Left ventricle myocardium superior (tissue), 1 donor: ENCODE results near the gene MSRB1. TPM values are rescaled to one million over a fixed set of nuclear protein-coding genes. Genes with fewer than 3 reads are reported as not detected.

Experiments
- ATAC-seq: fragments of 200-7000 bp; cut with Tn5 transposase; one replicate; pipeline ENCODE4 v1.9.1; 2020; ENCODE audit warnings: mild to moderate bottlenecking, moderate library complexity
- DNase-seq: peaks from one replicate; pipeline ENCODE4 v3.0.0-alpha.2; 2020
- intact Hi-C: fragments of 100-400 bp; cut with micrococcal nuclease; formaldehyde crosslinking; loops from one replicate; pipeline ENCODE4 v1.11.0; 2022
- total RNA-seq: library from RNA; stranded (reverse); fragmentation: NEBNext Ultra II Directional; extraction: Animal tissue kit (Norgen Biotek cat#: 25700); gene quantifications from one replicate; pipeline ENCODE4 v1.2.1, GENCODE V29; 2021
- donor health status: DM: no; HTN: yes; CAD: no; lungs with severe emphysema.

Gene MSRB1
- total RNA-seq, 1 donor from 2014 or later: 25.9 TPM

DNA sequence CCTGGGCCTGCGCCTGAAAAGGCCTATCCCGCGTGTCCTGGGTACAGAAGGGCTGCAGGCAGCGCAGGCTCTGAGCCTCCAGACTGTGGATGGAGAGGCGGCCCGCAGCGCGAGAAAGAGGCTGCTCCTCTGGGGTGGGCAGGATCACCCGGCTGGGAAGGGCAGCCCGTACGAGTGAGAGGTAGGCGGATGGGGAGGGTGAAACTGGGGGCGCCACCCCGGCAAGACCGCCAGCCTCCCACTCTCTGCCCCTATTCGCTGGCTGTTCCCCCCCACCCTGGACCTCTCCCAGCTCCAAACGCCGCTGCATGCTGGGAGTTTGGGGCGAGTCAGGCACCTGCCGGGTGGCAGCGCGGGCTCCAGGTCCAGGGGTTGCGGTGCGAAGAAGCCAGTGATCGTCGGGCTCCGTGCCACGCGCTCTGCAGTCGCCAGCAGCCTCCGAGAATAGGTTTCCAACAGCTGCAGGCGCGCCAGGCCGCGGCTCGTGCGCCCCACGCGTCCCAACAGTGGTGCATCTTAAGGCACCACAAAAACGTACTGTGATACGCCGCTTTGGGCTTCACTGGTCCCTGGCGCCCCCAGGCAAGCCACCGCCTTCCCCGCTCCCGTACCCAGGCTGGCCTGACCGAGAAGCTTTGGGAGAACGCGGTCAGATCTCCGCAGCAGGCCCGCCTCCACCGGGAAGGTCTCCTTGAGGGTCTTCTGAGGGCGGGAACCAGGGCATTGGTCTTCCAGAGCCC lies 37.2 kb upstream of the MSRB1 start:
- intact Hi-C loops: no loop called here
- DNase-seq (peak; percentile 62), ATAC-seq (no peak)

DNA sequence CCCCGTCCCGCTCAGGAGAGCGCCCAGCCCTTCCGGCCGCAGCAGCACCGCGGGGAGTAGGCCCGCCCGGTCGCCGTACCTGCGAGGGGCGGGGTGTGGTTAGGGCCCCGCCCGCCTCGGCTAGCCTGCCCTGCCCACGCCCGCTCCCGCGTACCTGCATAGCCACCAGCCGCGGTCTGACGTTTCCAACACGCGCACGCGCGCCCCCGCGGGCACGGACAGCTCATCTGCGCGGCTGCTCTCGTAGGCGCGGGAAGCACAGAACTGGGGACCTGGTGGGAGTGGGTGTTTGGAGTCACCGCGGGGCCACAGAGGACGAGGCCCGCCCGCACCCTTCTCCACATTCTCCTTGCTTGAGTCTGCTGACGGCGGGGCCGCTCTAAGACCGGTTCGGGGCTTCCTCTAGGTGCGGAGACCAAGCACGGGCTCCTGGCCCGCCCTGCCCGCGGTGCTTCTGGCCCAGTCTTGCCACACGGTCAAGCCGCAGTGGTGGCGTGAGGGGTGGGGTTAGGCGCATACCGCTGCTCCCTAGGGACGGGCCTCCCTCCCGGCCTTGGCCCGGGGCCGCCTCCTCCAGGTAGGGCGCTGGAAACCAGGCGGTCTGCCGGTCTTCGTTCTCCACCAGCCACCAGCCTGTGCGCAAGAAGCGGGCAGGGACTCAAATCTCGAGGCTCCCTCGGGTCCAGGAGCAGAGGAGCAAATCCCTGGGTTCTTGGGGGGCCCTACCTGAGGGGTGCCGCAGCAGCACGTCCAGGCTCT lies 36.5 kb upstream of the MSRB1 start:
- intact Hi-C loops: no loop called here
- DNase-seq (no peak), ATAC-seq (no peak)

DNA sequence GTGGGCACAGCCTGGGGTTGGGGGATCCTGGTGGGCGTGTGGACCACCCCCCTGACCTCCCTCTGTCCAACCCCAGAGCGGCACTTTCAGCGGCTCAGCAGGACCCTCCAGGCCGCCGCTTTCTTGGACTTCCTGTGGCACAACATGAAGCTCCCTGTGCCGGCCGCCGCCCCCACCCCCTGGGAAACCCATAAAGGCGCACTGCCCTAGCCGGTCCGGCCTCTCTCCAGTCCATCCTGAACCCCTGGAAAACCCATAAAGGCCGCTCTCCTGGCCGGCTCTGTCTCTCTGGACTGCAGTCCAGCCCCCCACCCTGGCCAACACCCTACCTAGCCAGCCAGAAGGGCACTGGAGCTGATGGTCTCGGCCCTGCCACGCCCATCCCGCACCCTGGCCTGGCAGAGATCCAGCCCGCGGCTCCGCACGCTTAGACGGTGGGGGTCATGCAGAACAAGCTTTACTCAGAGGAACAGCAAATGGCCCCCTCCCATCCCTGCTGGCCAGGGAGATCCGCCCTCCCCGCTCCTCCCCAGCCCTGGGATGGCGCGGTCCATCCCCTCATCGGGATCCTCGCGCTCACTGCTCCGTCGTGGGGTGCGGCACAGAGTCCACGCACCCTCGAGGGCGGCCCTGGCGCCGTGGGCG lies 35.6 kb upstream of the MSRB1 start:
- ATAC-seq (no peak), DNase-seq (no peak)
- intact Hi-C loops: no loop called here

DNA sequence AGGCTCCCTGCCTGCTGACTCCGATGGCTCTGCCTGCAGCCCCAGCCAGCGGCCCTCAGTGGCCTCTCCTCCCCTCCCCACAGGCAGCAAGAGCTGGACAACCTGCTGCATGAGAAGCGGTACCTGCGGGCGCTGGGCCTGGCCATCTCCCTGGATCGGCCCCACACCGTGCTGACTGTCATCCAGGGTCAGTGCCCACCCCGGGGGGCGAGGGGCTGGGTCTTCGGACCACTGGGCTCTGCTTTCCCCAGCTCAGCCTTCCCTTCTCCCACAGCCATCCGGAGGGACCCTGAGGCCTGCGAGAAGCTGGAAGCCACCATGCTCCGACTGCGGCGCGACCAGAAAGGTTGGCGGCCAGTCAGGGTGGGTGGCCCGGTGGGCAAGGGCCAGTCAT lies 34.9 kb upstream of the MSRB1 start:
- intact Hi-C loops: no loop called here
- no peak for DNase-seq
- ATAC-seq: no peak

DNA sequence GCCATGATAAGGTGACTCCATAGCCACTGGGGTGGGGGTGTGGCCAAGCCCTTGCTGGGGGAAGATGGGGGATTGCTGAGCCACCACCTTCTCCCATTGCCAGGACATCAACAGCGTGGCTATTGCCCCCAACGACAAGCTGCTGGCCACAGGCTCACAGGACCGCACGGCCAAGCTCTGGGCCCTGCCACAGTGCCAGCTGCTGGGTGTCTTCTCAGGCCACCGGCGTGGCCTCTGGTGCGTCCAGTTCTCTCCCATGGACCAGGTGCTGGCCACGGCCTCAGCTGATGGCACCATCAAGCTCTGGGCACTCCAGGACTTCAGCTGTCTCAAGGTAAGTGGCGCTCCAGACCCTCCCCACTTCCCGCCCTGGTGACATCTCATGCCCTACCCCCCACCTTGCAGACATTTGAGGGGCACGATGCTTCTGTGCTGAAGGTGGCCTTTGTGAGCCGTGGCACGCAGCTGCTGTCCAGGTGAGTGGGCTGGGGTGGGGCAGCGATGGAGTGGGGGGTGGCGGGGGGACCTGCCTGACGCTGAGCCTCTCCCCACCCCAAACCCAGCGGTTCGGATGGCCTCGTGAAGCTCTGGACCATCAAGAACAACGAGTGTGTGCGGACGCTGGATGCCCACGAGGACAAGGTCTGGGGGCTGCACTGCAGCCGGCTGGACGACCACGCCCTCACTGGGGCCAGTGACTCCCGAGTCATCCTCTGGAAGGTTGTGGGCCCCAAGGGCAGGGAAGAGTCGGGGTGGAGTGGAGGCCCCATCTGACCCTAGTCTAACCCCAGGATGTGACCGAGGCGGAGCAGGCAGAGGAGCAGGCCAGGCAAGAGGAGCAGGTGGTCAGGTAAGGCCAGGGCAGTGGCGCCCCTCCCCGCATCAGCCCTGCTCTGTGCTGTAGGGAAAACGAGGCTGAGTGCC lies 34.2 kb upstream of the MSRB1 start:
- ATAC-seq (no peak), DNase-seq (no peak)
- intact Hi-C loops: no loop called here

DNA sequence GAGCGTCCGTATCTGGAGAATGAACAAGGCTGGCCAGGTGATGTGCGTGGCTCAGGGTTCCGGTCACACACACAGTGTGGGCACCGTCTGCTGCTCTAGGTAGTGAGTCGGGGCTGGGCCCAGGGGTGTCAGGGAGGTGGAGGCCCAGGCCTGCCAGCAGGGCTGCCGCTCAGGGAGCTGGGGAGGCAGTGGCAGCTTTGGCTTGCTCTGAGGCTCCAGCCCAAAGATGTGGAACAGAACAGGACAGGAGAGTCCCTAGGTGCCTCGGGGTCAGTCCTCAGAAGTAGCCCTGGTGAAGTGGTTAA lies 33.2 kb upstream of the MSRB1 start:
- intact Hi-C loops: no loop called here
- ATAC-seq (no peak), DNase-seq (no peak)

DNA sequence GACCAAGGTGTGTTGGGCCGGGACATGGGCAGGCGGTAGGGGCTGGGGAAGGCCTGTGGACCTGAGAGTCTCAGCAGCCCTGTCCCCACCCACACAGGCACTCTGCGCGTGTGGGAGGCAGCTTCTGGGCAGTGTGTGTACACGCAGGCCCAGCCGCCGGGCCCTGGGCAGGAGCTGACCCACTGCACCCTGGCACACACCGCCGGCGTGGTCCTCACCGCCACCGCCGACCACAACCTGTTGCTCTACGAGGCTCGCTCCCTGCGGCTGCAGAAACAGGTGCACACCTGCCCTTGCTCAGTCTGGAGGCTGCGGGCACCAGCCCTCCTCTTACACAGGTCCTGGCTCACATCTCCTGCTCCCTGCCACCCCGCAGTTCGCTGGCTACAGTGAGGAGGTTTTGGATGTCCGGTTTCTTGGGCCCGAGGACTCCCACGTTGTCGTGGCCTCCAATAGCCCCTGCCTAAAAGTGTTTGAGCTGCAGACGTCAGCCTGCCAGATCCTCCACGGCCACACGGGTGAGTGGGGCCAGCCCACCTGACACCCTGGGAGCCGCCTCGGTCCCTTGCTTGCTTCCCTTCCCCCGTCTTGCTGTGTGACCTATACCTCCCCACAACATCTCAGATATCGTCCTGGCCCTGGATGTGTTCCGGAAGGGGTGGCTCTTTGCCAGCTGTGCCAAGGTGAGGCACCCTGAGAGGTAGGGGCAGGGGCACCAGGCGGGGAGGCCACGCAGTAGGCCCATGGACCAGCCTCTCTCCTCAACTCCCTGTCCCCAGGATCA lies 32.6 kb upstream of the MSRB1 start:
- ATAC-seq (no peak), DNase-seq (no peak)
- intact Hi-C loops: no loop called here

DNA sequence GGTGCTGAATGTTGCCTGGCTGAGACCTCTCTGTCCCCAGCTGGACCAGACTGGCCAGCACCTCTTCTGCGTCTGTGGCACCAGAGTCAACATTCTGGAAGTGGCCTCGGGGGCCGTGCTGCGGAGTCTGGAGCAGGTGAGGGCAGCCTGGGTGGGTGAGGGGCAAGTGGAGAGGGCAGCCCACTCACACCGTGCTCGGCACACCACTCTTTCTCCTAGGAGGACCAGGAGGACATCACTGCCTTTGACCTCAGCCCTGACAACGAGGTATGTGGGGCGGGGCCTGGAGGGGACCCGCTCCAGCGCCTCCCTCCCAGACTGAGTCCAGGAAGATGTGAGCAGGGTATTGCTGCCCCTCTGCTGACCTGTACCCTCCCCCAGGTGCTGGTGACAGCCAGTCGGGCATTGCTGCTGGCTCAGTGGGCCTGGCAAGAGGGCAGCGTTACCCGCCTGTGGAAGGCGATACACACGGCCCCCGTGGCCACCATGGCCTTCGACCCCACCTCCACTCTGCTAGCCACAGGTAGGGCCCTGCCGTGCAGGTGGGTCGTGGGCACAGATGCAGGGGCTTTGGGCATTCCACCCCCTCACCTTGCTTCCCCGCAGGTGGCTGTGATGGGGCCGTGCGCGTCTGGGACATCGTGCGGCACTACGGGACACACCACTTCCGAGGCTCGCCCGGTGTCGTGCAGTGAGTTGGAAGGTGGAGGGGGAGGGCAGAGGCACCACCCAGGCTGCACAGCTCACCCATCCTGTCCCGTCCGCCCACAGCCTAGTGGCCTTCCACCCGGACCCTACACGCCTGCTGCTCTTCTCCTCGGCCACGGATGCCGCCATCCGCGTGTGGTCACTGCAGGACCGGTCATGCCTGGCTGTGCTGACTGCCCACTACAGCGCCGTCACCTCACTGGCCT lies 31.4 kb upstream of the MSRB1 start:
- intact Hi-C loops: no loop called here
- no peak for DNase-seq
- ATAC-seq: no peak

DNA sequence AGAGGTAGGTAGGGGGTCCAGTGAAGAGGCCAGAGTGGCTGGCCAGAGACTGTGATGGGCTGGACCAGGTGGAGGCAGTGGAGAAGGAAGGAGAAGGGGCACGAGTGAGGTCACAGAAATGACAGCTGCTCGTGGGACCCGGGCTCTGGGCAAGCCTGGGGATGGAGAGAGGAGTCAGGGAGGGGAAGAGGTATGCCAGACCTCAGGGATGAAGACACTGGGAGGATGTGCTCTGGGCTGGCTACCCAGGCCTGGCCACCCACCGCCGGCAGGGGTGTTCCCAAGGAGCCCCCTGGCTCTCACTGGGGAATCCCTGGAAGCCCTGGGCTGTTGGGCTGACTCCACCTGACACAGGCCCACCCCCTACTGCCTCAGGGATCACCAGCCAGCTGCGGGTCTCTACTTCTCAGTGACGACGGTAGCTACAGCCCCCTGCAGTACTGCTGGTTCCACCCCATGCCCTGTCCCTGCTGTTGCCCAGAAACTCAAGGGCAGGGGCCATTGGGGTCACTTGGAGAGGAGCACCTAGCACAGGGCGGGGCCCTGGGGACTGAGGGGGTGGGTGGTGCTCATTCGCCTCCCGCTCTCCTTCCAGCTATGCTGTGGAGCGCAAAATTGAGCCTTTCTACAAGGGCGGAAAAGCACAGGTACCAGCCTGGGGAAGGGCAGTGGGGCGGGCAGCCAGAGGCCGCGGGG lies 30.6 kb upstream of the MSRB1 start:
- DNase-seq: no peak
- intact Hi-C loops: no loop called here
- ATAC-seq: no peak

DNA sequence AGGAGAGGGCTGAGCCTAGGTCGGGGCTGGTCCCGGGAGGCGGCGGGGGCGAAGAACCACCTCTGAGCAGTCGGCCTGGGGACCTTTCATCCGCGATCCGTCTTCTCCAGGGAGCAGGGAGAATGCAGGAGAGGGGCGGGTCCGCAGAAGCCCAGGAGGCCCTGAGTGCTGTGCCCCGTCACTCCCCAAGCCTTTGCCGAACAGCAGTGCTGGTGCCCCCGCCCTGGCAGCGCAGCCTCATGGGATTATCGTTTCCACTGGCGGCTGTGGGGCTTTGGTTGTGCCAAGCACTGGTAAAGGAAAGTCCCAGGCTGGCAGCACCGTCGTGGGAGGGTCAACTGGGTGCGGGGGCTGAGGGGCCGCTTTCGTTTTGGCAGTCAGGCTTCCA lies 29.5 kb upstream of the MSRB1 start:
- intact Hi-C loops: no loop called here
- no peak for DNase-seq
- ATAC-seq: no peak

DNA sequence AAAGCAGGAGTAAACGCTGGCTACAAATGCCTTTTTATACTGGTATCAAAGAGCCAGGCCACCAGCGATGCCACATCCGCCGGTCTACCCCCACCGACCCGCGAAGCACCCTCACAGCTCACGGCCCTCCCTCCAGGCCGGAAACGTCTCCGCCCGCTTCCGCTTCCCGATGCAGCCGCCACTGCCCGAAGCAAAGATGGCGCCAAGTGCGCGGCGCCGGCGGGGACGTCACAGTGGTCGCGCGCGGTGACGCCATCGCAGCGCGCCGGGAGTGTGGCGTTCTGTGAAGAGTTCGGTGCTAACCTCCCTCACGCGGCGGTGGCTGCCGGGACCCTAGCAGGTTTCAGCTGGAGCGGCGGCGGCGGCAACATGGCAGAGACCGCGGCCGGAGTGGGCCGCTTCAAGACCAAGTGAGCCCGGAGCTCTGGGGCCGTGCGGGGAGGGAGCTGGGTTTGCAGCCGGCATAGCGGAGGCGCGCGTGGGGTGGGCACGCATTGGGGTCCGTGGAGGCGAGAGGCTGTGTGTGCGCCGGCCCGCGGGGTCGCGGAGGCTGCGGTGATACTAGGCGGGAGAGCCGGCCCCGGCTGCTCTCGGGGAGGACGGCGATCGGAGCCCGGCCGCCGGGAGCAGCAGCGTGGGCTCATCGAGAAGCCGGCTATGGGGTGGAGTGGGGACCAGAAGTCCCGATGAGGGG lies 28.9 kb upstream of the MSRB1 start, which contains the start of gene TBL3:
Gene TBL3 (plus strand): TSS at position 258 of the 694 bp plus-strand sequence. CDS start 112 bp downstream, at position 370.
- DNase-seq (peak; percentile 97), ATAC-seq (peak; percentile 96)
- intact Hi-C loops: no loop called here

DNA sequence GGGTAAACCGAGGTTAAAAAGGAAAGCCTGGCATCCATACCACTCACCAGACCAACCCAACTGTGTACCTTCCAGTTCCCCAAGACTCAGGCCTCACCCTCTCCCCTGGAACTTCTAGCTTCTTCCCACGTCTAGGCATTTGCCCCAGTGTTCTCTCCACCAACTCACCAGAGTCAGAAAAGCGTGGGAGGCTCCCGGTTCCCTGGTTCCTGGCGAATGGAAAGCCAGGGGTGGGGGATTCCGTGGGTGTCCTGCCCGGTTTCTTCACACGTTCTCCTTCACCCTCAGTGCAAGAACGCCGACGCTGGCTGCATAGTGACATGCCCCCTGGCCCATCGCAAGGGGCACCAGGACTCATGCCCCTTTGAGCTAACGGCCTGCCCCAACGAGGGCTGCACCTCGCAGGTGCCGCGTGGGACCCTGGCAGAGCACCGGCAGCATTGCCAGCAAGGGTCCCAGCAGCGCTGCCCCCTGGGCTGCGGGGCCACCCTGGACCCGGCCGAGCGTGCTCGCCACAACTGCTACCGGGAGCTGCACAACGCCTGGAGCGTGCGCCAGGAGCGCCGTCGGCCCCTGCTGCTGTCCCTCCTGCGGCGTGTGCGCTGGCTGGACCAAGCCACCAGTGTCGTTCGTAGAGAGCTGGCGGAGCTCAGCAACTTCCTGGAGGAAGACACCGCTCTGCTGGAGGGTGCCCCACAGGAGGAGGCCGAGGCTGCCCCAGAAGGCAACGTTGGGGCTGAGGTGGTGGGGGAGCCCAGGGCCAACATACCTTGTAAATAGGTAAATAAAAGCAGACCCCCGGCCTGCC lies 25.4 kb upstream of the MSRB1 start:
- DNase-seq (no peak), ATAC-seq (no peak)
- intact Hi-C loops: no loop called here

DNA sequence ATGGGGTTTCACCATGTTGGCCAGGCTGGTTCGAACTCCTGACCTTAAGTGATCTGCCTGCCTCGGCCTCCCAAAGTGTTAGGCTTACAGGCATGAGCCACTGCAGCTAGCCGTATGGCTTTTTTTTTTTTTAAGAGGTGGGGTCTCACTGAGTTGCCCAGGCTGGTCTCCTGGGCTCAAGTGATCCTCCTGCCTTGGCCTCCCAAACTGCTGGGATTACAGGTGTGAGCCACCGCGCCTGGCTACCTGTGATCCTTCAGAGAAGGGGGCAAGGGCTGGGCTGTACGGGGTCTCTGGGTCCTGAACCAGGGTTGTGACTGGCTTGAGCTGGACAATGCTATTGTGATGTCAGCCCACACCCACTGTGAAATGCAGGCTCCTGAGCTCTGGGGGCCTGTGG lies 23.5 kb upstream of the MSRB1 start, which contains the start of gene RNF151:
Gene RNF151 (plus strand): TSS at position 397 of the 400 bp plus-strand sequence. CDS start 26 bp downstream, outside the sequence.
- DNase-seq: no peak
- no peak for ATAC-seq
- intact Hi-C loops: no loop called here

DNA sequence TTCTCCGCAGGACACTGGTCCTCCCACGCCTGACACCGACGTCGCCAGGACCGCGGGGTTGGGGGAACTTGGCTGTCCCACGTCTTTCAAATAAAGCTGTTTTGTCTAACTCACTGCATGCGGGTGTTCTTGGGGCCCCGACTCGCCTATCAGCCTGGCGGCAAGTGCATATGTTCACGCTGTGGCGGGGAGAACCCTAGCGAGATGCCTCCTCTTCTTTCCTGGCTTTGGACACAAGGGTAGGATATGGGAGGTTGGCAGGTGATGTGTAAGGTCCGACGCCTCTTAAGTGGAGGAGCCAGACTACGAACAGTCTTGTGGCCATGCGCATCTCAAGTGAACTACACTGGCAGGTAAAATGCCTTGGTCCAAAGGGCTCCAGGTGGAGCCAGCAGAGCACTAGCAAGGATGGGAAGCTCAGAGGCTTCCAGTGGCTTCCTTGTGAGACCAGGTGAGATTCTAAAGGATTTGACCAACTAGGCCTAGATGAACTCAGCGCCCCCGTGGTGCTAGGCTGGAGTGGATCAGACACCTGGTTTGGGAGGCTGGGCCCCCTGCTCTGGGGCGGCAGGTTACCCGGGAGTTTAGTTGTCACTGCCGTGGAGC lies 22.5 kb upstream of the MSRB1 start:
- no peak for ATAC-seq
- DNase-seq: no peak
- intact Hi-C loops: no loop called here
